Stimulated activated CD8-positive, alpha-beta memory T cell treated with anti-CD3 and anti-CD28 coated beads, Interleukin-4, amount 100 ng/mL, for 1 hour (primary cell): ENCODE measurements around the gene PTEN.
"Not testable (repeated sequence)": the region's sequence is repeated elsewhere in the genome, so short reads cannot be mapped to it uniquely, and the experiment has no call there.

Source experiments
- DNase-seq, 2 donors: peaks; one replicate each; pipeline ENCODE4 v3.0.0-alpha.2; 2020; ENCODE audit warnings: low read depth in 2 of 2, low spot score in 1 of 2

The PTEN gene

GRCh38 chr10:87845624-87845998 is 17.8 kb upstream of the PTEN start:
- DNase-seq: no peak

DNA sequence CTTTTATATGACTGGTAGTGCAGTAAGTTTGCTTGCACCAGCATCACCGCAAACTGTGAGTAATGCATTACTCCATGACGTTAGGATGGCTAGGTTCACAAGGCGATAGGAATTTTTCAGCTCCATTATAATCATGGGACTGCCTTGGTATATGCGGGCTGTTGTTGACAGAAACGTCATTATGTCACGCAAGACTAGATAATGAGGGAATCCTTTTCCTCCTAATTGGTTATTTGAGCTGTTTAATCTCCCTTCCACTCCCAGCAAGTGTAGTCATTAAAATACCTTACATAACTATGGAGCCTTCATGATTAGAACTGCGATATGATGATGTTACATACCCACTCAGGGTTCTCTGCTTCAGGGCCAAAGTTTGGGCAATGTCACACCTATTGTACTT is 17.4 kb upstream of the PTEN start:
- DNase-seq: no peak

- not testable (repeated sequence) for DNase-seq
These were observed 16.7 kb upstream of the PTEN start for GRCh38 chr10:87846711-87847110.

DNA sequence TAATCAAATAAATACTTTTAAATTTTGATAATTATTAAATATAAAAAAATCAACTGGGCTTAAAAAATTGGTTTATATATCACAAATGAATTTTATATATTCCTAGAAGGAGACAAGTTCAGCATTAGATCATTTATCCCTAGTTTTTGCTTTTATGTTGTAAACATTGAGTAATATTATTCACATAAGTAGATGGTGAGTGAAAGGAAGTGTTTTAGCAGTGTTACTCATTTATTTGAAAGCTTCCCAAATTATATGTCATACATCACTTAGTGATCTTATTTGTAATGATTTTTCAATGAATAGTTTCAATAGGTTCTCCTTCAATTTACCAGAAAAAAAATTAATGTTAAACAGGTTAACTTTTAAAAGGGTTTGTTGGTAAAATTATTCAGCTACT is 15.9 kb upstream of the PTEN start:
- no peak for DNase-seq

DNA sequence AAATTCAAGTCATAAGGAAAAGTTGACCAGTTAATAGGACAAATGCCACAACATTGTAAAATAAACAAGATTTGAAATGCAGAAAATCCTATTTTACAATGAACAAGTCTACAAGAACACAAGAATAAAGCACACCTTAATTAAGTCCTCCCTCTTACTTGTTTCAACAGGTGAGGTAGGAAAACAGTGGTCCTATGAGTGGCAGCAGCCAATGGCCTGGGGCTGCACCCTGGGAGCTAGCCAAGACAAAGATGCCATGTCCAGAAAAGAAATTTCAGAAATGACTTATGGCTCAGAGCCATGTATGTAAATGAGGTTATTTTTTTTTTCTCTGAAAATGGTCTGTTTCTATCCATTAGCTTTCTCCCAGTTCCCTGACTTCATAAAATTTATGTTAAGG is 14.4 kb upstream of the PTEN start:
- DNase-seq: no peak

- DNase-seq: peak in 1 of 2 donors; percentile 11
These were observed 12.7 kb upstream of the PTEN start for GRCh38 chr10:87850742-87851205.

DNA sequence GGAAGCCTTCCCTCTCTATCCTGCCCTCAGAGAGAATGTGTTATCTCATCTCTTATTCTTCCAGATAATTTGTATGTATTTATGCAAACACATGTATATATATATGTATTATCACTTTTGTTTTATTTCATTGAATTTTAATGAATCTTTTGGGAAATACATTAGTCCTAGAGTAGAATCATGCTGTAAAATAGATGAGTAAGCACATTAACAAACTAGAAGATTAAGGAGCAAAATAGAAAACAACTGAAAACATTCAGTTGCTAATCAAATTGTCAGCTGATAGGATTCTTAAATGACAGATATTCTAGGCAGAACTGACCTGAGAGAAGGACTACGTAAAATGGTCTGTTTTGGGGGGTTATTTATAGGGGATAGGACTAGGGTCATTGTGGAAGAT is 11.3 kb upstream of the PTEN start:
- no peak for DNase-seq

- DNase-seq: not testable (repeated sequence)
These were observed 8.2 kb upstream of the PTEN start for GRCh38 chr10:87855247-87855646.

- not testable (repeated sequence) for DNase-seq
These were observed 7.8 kb upstream of the PTEN start for GRCh38 chr10:87855665-87856064.

GRCh38 chr10:87860156-87860795 is 3.1 kb upstream of the PTEN start:
- DNase-seq: no peak

- DNase-seq: no peak
These were observed 2.5 kb upstream of the PTEN start for GRCh38 chr10:87860816-87861403.

DNA sequence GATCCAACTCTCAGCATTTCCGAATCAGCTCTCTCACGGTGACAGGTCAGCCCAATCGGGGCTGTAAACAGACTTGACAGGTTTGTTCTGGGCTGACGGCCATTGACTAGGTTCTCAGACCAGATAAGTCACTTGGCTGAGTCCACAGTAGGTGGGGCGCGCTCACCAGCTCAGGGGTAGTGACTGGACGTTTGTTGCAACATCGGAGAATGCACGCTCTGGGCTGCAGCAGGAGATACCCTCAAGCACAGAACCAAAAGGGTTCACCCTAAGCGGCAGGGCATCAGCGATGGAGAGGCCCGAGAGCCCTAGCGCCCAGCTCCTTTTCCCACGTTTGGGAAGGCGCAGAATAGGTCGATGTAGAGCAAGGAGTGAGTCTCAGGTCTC is 1.9 kb upstream of the PTEN start:
- no peak for DNase-seq

DNA sequence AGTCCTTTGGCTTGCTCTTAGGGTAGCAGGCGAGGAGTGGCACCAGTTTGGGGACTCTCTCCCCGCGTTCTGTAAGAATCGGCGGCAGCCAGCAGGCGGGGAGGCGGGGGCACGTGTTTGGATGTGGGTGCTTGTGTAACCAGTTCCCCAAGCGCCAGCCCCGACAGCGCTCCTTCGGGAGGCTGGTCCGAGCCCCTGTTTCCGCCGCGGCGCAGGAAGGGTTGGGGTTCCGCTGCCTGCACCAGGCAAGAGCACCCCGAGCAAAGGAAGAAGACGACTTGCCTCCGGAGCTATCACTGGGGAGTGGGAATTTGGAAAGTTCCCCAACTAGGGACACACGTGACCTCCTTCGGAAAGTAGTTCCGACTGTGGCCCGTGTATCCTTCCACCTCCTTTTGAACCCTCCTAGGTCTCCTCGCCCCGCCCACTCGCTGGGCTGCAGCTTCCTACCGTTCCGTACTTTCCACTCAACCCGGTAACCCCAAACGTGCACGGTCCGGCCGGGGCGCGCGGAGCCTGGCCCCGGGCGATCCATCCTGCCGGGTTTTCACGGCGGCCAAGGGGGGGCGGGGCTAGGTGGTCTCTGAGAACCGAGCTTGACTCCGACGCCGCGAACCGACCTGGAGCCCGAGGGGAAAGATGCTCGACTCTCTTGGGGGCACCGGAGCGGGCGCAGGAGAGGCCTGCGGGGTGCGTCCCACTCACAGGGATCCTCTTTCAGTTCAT is 1.3 kb upstream of the PTEN start:
- peak; percentile 85 to 89 for DNase-seq

DNA sequence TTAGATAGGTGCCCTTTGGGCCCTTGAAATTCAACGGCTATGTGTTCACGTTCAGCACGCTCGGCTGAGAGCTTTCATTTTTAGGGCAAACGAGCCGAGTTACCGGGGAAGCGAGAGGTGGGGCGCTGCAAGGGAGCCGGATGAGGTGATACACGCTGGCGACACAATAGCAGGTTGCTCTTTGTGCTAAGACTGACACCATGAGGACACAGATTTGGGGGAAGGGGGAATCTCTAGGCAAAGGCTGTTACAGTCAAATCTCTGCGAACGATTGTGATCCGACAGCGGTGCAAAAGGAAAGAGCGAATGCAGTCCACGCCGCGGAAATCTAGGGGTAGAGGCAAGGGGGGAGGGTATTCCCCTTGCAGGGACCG is 759 bp upstream of the PTEN start:
- DNase-seq: no peak

DNA sequence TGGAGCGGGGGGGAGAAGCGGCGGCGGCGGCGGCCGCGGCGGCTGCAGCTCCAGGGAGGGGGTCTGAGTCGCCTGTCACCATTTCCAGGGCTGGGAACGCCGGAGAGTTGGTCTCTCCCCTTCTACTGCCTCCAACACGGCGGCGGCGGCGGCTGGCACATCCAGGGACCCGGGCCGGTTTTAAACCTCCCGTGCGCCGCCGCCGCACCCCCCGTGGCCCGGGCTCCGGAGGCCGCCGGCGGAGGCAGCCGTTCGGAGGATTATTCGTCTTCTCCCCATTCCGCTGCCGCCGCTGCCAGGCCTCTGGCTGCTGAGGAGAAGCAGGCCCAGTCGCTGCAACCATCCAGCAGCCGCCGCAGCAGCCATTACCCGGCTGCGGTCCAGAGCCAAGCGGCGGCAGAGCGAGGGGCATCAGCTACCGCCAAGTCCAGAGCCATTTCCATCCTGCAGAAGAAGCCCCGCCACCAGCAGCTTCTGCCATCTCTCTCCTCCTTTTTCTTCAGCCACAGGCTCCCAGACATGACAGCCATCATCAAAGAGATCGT is 598 bp downstream of the PTEN start:
- not testable (repeated sequence) for DNase-seq

DNA sequence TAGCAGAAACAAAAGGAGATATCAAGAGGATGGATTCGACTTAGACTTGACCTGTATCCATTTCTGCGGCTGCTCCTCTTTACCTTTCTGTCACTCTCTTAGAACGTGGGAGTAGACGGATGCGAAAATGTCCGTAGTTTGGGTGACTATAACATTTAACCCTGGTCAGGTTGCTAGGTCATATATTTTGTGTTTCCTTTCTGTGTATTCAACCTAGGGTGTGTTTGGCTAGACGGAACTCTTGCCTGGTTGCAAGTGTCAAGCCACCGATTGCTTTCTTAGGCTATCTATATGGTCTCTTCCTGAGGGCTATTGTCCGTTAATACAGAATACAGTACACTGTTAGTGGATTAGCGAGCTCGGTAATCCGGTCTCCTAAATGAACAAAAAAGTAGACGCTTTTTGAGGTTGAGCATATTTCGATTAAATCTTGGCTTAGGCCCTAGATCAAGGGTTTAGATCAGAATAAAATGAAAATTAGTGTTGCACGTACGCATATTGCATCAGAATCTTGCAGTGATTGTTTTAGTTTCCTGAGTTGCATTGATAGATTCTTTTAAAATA is 1.2 kb downstream of the PTEN start:
- DNase-seq: no peak

DNA sequence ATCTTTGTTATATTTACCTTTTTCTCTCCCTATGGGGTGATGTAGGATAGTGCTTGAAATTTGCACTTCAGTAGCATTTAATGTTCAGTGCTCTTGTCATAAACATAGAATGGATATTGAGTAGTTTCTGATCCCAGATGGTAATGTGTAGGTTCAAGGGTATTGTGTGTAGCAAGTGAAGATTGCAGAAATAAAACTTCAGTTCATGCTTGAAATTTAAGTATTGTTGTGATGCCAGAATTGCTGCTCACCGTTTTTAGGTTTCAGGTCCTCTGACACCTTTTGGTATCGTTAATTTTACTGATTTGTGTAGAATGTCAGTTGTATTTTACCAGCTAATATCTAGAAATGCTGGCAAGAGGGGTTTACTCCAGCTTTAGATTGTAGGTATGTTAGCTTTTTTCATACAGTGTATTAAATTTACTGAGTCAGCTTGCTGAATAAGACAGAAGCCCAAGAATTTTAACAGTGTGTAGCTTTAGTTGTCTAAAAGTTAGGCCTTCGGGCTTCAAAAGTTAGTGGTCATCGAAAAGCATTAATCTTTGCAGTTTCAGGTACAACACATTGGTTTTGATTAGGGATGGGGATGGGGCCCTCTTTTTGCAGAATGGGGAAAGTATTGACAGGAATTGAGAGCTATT is 1.9 kb downstream of the PTEN start:
- no peak for DNase-seq

GRCh38 chr10:87866412-87866974 is 3.1 kb downstream of the PTEN start:
- no peak for DNase-seq

DNA sequence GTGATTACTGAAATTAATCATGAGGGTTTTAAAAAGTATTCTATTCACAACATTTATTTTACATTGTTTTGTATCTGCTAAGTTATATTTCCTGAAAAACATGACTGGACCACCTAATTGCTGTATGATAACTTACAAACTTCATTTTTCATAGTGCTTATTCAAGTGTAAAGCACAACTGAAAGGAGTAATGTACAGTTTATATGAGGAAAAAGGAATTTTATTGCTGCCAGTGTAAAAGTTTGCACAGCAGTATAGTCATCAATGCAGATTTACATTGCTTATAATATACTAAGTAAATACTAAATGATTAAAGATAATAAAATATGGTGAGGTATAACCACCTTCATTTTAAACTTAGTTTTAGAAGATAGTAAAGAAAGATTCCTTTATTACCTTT is 4.0 kb downstream of the PTEN start:
- no peak for DNase-seq

- no peak for DNase-seq
These were observed 4.9 kb downstream of the PTEN start for GRCh38 chr10:87868277-87868676.

GRCh38 chr10:87869139-87869538 is 5.7 kb downstream of the PTEN start:
- not testable (repeated sequence) for DNase-seq
